ENCODE data around the gene STK38. TPM values are rescaled to one million over a fixed set of nuclear protein-coding genes. Genes with fewer than 3 reads are reported as not detected.

STK38 gene
- total RNA-seq, 1 experiment from 2014 or later = 53.3 TPM

- ChIA-PET CTCF (no interaction called here), POLR2A (ENCODE audit: unreplicated experiment) (interaction anchor here (0.6 kb wide), 1 partner anchor 14 kb away, joined by 3 read pairs; no protein-coding TSS in a partner anchor)
- Histone ChIP-seq H3K4me1 (replicated peaks; ENCODE audit: insufficient read depth) (peaks cover 49% of the 10 kb centered on the region), H3K79me2 (ENCODE audit: low read depth) (no peaks in the 10 kb centered on the region), H2AFZ (no peak overlapping the region), H3K4me2 (no peak overlapping the region), H3K36me3 (ENCODE audit: low read depth) (no peaks in the 10 kb centered on the region), H3K27ac (no peak overlapping the region), H3F3A (ENCODE audit: insufficient read depth, low read depth) (peaks cover 39% of the 10 kb centered on the region), H3K27me3 (ENCODE audit: insufficient read depth, low read depth) (no peaks in the 10 kb centered on the region), H3K9me3 (ENCODE audit: insufficient read depth, low read depth) (no peaks in the 10 kb centered on the region), H4K20me1 (ENCODE audit: insufficient read depth) (no peaks in the 10 kb centered on the region), H3K4me3 (no peak overlapping the region), H3K9me2 (ENCODE audit: insufficient read depth) (no peaks in the 10 kb centered on the region)
- intact Hi-C loops (cut with micrococcal nuclease; ENCODE audit: unreplicated experiment) = no loop called here
- no peak for TF ChIP-seq CTCF (conservative IDR thresholded peaks at IDR 0.05)
- no peak for TF ChIP-seq EZH2 (IDR thresholded peaks at IDR 0.05; ENCODE audit: low read depth)
- no TSS peak for BruUV-seq (replicated peaks)
- DNase-seq = no peak
These were observed 34.4 kb upstream of the STK38 start for GRCh38 chr6:36581716-36582115.

- Histone ChIP-seq H3K36me3 (ENCODE audit: low read depth) (no peaks in the 10 kb centered on the region), H3K79me2 (ENCODE audit: low read depth) (no peaks in the 10 kb centered on the region), H2AFZ (peak overlapping the region; percentile 75), H3K4me2 (peak overlapping the region; percentile 65), H4K20me1 (ENCODE audit: insufficient read depth) (no peaks in the 10 kb centered on the region), H3K27ac (peak overlapping the region; percentile 73), H3K9me2 (ENCODE audit: insufficient read depth) (no peaks in the 10 kb centered on the region), H3K4me3 (no peak overlapping the region), H3F3A (ENCODE audit: insufficient read depth, low read depth) (peaks cover 42% of the 10 kb centered on the region), H3K9me3 (ENCODE audit: insufficient read depth, low read depth) (no peaks in the 10 kb centered on the region), H3K4me1 (replicated peaks; ENCODE audit: insufficient read depth) (peaks cover 61% of the 10 kb centered on the region), H3K27me3 (ENCODE audit: insufficient read depth, low read depth) (no peaks in the 10 kb centered on the region)
- TF ChIP-seq EZH2 (IDR thresholded peaks at IDR 0.05; ENCODE audit: low read depth) = no peak
- no peak for TF ChIP-seq CTCF (conservative IDR thresholded peaks at IDR 0.05)
- CTCF ChIA-PET = interaction anchor here (0.6 to 1.2 kb wide), 4 partner anchors 15 to 74 kb away, joined by 3 to 21 read pairs (median 8); no protein-coding TSS in a partner anchor
- DNase-seq = no peak
- POLR2A ChIA-PET (ENCODE audit: unreplicated experiment) = interaction anchor here (0.6 to 1.1 kb wide), 5 partner anchors 10 to 552 kb away, joined by 3 to 22 read pairs (median 9); no protein-coding TSS in a partner anchor
- intact Hi-C loops (cut with micrococcal nuclease; ENCODE audit: unreplicated experiment) = no loop called here
- BruUV-seq (replicated peaks) = TSS peak; percentile 65
These were observed 32.9 kb upstream of the STK38 start for GRCh38 chr6:36580184-36580526.

- Histone ChIP-seq H4K20me1 (ENCODE audit: insufficient read depth) (no peaks in the 10 kb centered on the region), H3K36me3 (ENCODE audit: low read depth) (no peaks in the 10 kb centered on the region), H3K27ac (peak overlapping the region; percentile 73), H3F3A (ENCODE audit: insufficient read depth, low read depth) (peaks cover 37% of the 10 kb centered on the region), H3K4me3 (no peak overlapping the region), H3K4me2 (peak overlapping the region; percentile 70), H3K4me1 (replicated peaks; ENCODE audit: insufficient read depth) (peaks cover 61% of the 10 kb centered on the region), H3K79me2 (ENCODE audit: low read depth) (no peaks in the 10 kb centered on the region), H3K27me3 (ENCODE audit: insufficient read depth, low read depth) (no peaks in the 10 kb centered on the region), H3K9me3 (ENCODE audit: insufficient read depth, low read depth) (no peaks in the 10 kb centered on the region), H2AFZ (no peak overlapping the region), H3K9me2 (ENCODE audit: insufficient read depth) (no peaks in the 10 kb centered on the region)
- BruUV-seq (replicated peaks) = no TSS peak
- ChIA-PET CTCF (interaction anchor here (0.7 kb wide), 1 partner anchor 8 kb away, joined by 12 read pairs; no protein-coding TSS in a partner anchor), POLR2A (ENCODE audit: unreplicated experiment) (no interaction called here)
- no peak for DNase-seq
- TF ChIP-seq CTCF (conservative IDR thresholded peaks at IDR 0.05) (no peak), EZH2 (IDR thresholded peaks at IDR 0.05; ENCODE audit: low read depth) (no peak)
- intact Hi-C loops (cut with micrococcal nuclease; ENCODE audit: unreplicated experiment) = loop anchor here (5.0 kb wide), 1 partner anchor 136 kb away; the partner anchor contains the start of genes KCTD20 and PXT1
These were observed 31.2 kb upstream of the STK38 start for GRCh38 chr6:36578431-36578830.
